Measurements from ENCODE around the gene FGF2.
"Not testable (repeated sequence)": the region's sequence is repeated elsewhere in the genome, so short reads cannot be mapped to it uniquely, and the experiment has no call there.

Gene FGF2

DNA sequence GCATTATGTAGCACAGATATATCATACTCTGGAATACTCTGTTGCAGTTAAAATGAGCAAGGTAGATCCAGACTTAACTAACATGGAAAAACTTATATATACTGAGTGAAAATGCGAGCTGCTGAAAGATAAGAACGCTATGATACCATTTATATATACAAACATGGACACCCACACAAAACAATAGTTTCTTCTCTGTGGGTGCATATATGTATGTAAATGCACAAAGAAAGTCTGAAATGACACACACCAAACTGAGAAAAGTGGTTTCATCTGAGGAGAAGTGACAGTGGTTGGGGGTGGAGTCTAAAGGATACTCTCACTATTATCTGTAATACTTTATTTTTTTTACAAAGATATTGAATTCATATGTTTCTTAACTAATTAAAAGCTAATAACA, 12.2 kb upstream of the FGF2 start:
- no peak for DNase-seq (ENCODE audit: low spot score)

DNA sequence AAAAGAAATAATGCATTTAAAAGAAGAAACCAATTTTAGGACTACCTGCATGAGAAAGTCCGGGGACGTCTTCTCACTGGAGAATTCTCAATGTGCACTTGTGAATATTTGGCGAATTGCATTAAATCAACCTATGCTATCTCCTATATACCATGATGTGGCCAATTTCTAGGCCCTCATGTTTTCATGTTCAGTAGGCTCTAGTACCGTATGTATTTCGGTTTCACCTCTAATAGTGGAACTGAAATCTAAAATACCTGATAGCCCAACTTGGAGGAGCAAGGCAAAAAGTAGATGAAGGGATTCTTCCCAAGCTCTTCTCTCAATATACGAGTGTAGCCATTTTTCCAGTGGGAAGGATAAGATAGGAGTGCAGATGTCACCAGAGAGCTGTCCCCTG, 11.4 kb upstream of the FGF2 start:
- no peak for DNase-seq (ENCODE audit: low spot score)

DNA sequence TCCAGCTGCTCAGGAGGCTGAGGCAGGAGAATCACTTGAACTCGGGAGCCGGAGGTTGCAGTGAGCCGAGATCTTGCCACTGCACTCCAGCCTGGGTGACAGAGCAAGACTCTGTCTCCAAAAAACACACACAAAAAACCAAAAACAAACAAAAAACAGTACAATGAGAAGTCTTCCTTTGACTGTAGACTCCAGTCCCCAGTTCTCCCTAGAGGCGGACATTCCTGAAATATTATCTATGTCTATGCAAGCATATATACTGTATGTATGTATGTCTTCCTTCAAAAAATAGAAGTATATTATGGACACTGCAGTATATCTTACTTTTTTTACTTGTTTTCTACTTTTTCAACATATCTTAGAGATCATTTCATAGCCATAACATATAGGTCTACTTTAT, 10.2 kb upstream of the FGF2 start:
- no peak for DNase-seq (ENCODE audit: low spot score)

DNA sequence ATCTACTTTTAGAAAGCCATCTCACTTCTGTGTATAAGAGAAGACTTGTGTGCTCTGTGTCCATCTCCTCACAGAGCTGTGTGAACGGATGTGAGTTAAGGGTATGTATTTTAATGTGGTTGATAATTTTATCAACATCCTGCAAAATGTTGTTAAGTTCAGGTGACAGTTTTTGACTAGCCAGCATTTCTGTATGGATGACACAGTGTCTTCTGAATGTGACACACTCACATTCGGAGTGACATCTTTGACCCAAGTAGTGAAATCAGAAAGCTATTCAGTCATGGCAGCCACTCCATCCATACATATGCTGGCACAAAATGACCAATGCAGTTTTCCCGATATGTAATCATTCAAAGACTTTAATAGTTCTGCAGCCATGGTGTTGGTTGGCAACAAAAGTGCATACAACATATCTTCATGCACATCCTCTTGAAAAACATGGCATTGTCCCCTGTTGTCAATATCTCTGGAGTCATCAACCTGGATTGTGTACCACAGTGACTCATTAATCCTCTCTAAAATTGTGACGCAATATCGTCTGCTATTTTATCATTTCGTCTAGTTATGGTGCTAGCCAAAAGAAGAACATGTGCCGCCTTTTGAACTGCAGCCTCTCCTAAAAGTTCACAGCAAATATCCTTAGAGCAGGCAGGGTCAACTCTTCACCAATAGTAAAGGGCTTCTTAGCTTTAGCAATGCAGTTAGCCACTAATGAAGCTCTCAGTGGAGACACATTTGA, 6.8 kb upstream of the FGF2 start:
- DNase-seq (ENCODE audit: low spot score): no peak

DNA sequence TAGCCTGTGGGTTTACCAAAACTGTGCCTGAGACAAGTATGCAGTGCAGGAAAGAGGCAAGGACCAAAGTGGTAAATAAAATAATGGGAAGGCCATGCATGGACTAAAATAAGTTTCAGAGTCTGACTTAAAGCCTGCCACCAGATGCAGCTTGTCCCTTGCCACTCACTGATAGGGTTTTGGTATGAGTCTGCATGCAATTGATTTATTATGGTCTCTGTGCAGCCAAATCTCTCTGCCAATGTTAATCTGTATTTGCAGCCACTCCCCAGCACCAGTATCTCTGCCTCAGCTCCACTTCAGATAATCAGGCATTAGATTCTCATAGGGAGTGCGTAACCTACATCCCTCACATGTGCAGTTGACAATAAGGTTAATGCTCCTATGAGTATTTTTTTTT, 5.5 kb upstream of the FGF2 start:
- DNase-seq (ENCODE audit: low spot score): no peak

DNA sequence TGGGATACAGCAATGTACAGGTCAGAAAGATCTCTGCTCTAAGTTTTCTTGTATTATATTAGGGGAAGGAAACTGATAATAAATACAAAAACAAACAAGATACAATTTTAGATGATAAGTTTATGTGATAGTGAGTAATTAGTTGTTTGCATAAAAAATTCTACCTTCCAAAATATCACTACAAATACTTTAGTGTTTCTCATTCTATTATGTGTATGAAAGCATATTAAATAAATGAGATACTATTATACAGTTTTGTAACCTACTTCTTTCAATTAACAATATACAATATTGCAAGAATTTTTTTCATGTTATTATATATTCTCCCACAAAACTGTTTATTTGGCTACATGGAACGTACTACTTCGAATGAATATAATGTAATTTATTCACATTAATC, 4.2 kb upstream of the FGF2 start:
- no peak for DNase-seq (ENCODE audit: low spot score)

DNA sequence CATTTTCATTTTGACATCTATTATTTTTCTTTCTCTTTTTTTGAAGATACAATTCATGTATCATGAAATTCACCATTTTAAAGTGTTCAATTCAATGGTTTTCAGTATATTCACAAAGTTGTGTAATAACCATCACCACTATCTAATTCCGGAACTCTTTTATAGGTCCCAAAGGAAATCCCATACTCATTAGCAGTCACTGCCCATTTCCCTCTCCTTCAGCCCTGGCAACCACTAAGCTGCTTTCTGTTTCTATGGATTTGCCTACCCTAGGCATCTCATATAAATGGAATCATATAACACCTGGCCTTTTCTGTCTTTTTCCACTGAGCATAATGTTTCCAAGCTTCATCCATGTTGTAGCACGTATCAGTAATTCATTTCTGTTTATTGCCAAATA, 3.2 kb upstream of the FGF2 start:
- no peak for DNase-seq (ENCODE audit: low spot score)

DNA sequence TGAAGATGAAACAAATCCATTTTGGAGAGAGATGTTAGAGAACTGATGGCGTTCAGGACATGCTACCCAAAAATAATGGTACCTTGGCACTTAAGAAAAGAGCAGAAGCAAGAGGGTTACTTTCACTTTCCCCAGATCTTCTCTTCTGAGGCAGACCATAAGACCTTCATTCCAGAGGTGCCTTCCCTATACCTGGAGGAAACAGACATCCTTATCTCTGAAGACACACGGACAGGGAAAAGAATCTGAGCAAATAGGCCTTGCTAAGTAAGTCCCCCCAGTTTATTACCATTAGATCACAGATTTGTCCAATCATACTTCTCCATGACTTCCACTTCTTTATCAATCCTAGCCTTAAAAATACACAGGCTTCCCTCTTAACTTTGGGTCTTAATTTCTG, 2.0 kb upstream of the FGF2 start:
- no peak for DNase-seq (ENCODE audit: low spot score)

DNA sequence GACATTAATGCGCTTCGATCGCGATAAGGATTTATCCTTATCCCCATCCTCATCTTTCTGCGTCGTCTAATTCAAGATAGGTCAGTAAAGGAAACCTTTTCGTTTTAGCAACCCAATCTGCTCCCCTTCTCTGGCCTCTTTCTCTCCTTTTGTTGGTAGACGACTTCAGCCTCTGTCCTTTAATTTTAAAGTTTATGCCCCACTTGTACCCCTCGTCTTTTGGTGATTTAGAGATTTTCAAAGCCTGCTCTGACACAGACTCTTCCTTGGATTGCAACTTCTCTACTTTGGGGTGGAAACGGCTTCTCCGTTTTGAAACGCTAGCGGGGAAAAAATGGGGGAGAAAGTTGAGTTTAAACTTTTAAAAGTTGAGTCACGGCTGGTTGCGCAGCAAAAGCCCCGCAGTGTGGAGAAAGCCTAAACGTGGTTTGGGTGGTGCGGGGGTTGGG, 528 bp upstream of the FGF2 start:
- no peak for DNase-seq (ENCODE audit: low spot score)

DNA sequence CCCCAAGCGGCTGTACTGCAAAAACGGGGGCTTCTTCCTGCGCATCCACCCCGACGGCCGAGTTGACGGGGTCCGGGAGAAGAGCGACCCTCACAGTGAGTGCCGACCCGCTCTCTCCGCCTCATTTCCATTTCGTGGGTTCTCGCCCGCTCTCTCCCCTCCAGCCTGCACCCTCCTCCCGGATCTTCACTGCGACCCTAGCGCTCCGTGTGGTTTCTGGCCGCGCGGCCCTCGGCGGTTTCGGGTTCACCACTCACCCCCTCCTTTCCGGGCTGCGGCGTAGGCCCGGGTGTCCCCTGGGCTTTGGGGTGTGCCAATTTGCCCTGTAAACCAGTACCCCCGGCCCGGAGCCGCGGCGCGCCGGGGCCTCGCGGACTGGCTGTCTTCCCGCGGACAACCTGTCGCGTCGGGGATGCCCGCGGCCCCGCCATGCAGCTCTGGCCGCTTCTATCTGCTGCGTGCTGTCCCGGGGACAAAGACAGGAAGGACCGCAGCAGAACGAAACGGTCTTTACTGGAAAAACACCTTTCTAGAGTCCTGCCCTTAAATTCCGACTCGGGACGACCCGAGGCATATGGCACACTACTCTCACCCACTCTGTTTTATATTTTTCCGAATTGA, 737 bp downstream of the FGF2 start:
- DNase-seq (ENCODE audit: low spot score): no peak

DNA sequence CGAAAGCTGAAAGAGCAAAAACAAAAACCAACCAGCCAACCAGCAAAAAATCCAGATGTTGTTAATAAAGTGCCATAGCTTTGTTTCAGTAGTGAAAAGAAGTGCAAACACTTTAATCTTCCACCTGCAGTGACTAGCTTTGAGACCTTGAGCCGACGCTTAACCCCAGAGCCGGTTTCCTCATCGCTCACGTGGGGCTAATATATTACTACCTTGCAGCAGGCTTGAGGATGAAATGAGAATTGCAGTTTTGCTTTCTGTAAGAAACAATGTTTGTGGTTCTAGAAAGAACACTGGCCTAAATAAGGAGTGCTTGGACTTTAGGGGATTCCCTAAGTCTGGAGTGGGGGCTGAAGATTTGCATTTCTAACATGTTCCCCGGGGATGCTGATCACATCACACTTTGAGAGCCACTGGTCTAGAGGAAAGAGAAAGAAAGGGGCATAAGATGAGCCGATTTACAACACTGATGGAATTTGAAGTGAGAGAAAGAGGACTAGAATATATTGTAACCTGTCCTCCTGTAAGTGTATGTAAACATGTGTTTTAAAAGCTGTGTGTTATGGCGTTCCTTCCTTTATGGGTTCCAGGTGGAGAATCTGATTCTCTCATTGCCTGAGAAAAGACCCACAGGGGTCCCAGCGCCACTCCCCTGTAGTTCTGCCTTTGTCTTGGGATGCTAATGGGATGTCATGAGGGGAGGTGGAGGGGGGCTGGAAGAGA, 1.4 kb downstream of the FGF2 start:
- DNase-seq (ENCODE audit: low spot score): no peak

DNA sequence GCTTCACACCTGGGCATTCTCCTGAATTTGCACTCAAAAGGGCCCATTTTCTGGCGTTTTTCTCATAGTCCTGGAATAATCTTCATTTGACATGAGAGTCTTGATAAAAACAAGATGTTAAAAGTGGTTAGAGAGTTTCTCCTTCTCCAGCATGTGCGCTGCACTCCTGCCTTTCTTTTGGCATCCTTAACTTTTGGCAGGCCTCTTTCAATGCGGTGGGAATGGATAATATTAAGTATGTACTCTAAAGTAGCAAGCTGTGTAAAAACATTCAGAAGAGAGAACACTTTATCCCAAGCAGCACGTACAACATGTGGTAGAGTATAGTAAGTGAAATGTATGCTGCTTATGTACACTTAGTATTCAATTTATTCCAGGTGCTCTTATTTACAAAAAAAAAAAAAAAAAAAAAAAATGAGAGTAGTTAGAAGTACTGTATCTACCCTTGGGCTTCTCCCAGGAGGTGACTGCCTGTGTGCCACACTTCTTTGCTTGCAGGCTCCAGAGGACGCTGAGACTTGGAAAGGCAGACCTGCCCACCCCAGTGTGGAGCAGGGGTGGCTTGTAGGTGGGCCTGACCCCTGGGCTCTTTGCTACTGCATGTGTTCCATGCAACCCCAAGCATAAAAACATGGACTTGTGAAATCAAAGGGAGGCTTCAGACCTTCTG, 3.9 kb downstream of the FGF2 start:
- DNase-seq (ENCODE audit: low spot score): no peak

DNA sequence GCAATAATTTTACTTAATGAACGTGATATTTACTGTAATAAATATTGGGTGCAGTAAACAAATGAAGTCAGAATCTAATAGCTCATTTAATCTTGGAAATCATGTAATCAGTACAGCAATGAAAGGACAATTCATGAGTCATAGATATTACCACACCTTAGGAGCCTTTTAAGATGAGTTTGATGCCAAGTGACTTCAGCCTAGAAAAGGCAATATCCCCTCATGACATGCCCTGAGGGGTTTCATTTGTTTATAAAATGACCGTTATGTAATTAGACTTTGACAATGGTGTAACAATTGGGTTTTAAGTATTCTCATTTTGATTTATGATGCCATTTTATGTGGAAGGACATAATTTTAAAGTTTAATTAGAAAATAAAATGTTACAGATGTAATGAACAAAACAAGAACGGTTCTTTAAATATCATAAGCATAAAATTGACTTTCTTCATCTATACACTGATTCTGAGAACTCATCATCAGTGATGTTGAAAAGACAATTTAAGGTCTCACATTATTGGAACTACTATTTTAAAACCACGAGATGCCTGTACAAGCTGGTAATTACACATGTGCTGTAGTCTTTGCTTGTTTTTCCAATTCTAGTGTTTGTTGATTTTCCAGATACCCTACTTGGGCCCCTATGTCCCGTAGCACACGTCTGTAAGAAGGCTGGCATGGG, 5.0 kb downstream of the FGF2 start:
- DNase-seq (ENCODE audit: low spot score): no peak

DNA sequence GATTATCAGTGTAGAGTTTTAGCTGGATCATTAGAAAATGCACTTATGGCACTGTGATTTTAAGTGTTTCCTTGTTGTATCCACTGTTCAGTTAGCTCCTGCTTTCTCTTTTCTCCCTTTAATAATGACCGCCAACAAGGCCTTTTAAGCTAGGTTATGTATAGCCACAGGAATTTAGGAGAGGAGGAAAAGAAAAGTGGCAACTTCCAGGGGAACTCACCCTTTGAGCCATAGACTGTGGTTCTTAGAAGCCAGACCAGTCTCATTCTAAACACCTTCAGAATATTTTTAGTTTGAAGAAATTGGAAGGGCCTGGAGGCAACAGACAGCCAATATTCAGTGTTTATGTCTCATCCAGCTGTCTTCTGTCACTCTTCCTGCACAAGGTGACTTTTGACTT, 6.1 kb downstream of the FGF2 start:
- DNase-seq (ENCODE audit: low spot score): no peak

DNA sequence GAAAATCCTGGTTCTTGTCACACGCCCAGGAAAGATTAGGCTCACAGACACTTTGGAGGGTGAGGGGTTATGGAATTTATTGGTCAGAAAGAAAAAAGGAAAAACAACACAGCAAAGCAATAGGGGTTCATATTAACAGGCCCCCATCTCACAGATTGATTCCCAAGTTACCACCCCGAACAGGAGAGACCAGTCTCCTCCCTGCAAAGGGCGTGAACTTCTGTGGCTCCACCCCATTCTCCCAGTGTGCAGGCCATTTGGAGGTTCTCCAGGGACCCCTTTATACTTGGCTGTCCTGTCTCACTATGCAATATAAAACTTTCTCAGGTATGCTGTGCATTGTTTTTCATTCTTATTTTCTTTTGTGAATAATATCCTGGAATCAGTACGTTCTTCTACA, 7.4 kb downstream of the FGF2 start:
- DNase-seq (ENCODE audit: low spot score): no peak

DNA sequence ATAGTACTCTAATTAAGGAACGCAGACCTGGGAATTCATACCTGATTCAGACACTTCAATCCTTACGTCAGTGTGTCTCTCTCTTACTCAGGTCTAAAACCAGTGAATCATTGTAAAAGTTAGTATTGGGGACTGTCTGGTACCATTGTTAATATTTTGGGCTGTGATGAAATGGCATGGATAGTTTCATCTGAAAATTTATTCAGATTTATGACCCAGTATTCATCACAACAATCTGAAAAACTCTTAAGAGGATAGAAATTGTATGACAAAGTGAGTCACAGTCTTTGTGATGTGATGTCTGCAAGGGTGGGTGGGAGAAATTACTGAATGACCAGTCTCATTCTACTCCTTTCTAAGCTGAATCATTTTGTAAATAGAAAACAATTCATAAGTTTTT, 10.3 kb downstream of the FGF2 start:
- no peak for DNase-seq (ENCODE audit: low spot score)

DNA sequence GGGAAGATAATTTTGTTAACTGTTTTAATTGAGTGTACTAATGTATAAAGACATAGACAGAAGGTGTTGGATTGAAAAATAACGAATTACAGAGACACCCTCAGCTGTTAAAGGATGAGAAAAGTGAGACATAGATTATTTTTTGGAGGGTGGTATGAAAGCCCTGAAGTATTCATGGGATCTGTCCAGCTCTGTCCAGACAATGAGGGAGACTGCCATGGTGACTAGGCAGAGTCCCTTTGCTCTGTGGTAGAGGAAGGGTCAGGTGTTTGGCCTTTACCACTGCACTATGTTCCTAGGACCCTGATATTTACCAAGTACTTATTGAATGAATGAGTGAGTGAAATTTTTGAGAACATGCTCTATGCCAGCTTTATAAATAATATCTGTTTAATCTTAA, 11.4 kb downstream of the FGF2 start:
- DNase-seq (ENCODE audit: low spot score): no peak

DNA sequence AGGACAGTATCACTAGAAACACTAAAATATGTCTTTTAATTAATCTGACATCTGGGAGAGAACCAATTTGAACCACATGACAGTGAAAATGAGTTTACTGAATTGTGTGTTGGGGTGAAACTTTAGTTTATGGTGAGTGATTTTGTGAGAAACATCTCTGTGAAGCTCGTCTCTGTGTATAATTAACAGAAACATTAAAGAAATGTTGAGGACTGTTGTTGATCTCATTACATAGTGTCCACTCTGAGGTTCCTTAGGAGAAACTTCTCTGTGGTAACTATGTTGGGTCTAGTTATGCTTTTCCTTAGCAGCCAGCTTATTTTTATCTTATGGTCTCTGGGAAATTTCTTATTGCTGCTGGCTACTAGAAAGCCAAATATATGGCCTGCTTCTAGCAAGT, 15.8 kb downstream of the FGF2 start:
- DNase-seq (ENCODE audit: low spot score): no peak

DNA sequence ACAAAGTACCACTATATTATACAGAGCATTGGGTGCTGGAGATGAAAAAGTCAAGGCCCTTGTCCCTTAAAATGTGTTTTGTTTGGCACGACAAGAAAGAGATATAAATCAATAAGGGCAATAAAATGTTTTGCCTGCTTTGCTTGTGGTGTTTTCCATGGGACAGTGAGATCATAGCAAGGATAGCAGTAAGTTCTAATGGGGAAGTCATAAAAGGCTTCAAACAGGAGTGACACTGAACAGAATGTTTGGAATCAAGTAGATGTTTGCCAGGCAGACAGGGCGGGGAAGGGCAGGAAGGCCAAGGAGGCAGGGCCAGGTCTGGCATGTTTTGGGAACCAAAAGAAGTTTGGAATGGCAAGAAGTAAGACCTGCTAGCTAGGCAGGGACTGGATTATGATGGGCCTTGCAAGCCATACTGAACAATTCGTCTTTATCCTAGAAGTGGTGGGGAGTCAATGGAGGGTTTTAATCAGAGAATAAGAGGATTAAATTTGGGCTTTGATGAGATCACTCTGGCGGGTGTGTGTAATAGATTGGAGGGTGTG, 16.4 kb downstream of the FGF2 start:
- DNase-seq (ENCODE audit: low spot score): no peak

DNA sequence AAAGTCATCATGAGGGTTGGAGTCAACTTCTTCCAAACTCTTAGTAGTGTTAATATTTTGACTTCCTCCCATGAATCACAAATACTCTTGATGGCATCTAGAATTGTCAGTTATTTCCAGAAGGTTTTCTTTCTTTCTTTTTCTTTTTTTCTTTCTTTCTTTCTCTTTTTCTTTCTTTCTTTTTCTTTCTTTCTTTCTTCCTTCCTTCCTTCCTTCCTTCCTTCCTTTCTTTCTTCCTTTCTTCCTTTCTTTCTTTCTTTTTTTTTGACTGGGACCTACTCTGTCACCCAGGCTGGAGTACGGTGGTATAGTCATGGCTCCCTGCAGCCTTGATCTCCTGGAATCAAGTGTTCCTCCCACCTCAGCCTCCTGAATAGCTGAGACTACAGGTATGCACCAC, 17.8 kb downstream of the FGF2 start:
- DNase-seq (ENCODE audit: low spot score): not testable (repeated sequence)

DNA sequence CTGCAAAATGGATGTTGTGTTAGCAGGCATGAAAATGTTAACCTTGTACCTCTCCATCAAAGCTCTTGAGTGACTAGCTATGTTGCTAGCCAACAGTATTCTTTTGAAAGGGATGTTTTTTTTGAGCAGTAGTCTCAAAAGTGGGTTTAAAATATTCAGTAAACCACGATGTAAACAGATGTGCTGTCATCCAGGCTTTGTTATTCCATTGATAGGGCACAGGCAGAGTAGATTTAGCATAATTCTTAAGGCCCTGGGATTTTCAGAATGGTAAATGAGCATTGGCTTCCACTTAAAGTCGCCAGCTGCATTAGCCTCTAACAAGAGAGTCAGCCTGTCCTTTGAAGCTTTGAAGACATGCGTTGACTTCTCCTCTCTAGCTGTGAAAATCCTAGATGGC, 18.4 kb downstream of the FGF2 start:
- no peak for DNase-seq (ENCODE audit: low spot score)

DNA sequence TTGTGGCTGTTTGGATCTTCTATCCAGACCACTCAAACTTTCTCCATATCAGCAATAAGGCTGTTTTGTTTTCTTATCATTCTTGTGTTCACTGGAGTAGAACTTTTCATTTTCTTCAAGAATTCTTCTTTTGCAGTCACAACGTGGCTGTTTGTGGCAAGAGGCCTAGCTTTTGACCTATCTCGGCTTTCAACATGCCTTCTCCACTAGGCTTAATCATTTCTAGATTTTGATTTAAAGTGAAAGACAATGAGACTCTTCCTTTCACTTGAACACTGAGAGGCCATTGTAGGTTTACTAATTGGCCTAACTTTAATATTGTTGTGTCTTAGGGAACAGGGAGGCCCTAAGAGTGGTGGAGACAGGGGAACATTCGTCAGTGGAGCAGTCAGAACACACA, 19.1 kb downstream of the FGF2 start:
- no peak for DNase-seq (ENCODE audit: low spot score)
